Endometrial microvascular endothelial cells (primary cell): ENCODE data around the gene RPS19. TPM values are rescaled to one million over a fixed set of nuclear protein-coding genes. Genes with fewer than 3 reads are reported as not detected.

Experiments
- in situ Hi-C: cut with HindIII; loops from 2 replicates; pipeline ENCODE4 v1.10.0; 2017; ENCODE audit warnings: low sequenced_read_pairs, low pct_unique_long_range_greater_than_20kb; ENCODE audit errors: inconsistent ontology term
- total RNA-seq: library from RNA; depleted of rRNA; stranded (reverse); fragments of >200 nt; gene quantifications from one replicate; pipeline ENCODE4 v1.2.3, GENCODE V29; 2015; ENCODE audit errors: inconsistent ontology term

Gene RPS19
- total RNA-seq, 1 donor from 2014 or later = 1,714 TPM

DNA sequence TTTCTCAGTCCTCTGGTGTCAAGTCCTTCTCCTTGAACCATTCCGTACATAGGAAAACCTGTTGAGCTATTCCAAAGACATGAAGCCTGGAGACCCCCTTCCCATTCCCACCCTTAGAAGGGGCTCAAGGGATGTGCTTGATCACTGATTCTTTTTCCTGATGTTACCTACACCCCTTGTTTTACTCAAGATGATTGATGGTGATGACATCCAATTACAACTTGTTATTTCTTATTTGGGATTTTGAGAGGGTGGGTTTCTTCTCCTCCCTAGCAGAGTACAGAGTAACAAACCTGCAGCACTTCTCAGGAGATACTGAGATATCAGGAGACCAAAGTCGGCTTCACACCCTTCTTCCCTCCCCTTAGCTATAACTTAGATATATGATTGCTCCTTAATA is 6.7 kb upstream of the RPS19 start:
- in situ Hi-C loops = no loop called here

DNA sequence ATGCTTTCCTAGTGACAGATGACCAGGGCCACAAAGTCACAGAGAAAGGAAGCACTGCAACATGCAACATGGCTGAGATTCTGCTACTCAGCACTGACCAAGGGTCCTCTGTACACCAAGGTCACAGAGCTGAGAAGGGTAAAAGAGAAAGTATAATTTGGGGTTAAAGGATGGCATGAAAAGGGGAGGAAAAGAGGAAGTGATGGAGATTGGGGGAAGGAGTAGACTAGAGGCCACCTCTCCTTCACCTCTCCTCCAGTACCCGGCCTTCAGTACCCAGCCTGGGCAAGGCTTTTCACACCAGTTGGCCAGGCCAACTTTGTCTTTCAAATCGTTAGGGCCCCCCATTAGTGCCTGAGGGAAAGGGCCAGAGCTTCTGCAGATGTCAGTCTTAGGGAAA is 6.3 kb upstream of the RPS19 start:
- in situ Hi-C loops = no loop called here

DNA sequence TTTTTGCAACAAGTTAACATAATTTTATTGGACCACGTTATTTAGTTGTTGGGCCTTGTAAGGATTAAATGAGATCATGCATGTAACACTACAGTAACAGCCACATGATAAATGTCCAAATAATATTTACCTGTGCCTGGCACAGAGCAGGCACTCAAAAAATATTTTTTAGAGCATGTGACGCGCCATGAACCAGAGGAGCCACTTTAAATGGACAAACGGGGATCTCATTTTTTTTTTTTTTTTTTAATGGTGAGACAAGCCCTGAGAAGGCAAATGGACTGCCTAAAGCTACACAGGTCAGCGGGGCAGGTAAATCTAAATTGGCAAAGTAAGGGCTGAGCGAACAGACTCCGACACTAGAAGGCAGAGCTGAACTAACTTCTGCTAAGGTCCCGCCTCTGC is 840 bp upstream of the RPS19 start:
- in situ Hi-C loops = no loop called here

GRCh38 chr19:41860419-41861115 is 512 bp downstream of the RPS19 start:
- in situ Hi-C loops = no loop called here

- in situ Hi-C loops = no loop called here
These were observed 1.2 kb downstream of the RPS19 start for GRCh38 chr19:41861116-41861768.

DNA sequence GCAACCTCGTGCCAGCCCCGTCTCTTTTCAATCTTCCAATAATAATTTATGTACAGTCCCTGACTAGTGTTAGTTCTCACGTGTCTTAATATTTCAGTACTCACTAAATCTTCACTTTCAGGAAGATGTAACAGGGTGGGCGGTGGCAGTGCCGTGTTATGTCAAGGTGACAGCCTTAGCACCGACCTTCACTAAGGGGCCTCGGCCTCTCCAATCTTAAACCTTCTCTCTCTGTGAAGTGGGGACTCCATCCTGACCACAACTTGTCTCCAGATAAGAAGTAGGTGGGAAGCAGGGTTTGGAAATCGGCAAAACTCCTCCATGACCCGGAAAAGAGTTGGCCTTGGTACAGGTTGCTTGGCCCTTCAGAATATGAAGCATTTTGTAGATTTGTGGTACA is 1.8 kb downstream of the RPS19 start:
- in situ Hi-C loops = no loop called here

- in situ Hi-C loops = no loop called here
These were observed 2.5 kb downstream of the RPS19 start for GRCh38 chr19:41862445-41862986.

DNA sequence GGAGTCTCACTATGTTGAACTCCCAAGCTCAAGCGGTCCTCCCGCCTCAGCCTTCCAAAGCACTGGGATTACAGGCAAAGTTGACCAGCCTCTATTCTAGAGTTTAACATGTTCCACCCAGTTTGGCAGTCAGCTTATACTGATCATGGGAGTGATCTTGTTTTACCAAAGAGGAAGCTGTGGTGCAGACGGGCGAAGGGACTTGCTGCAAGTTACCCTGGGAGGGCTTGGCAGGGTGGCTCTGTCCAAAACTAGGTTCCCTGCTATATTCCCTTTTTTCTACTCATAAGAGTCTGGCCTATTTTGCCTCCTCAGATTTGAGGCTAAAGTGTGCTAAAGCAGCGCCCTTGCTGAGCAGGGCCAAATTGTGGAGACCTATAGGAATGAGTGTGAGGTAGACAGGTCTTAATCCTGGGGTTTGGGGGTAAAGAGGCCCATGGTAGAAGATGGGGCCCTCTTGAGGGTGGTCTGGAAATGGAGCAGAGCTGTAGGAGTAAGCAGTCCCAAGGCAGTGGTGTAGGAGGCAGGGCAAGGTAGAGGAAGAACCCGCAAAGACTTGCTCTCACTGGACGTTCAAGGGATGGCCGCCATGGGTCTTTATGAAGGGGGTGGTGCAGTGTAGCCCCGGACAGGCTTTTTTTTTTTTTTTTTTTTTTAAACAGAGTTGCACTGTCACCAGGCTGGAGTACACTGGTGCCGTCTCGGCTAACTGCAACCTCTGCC is 3.3 kb downstream of the RPS19 start:
- in situ Hi-C loops = no loop called here

DNA sequence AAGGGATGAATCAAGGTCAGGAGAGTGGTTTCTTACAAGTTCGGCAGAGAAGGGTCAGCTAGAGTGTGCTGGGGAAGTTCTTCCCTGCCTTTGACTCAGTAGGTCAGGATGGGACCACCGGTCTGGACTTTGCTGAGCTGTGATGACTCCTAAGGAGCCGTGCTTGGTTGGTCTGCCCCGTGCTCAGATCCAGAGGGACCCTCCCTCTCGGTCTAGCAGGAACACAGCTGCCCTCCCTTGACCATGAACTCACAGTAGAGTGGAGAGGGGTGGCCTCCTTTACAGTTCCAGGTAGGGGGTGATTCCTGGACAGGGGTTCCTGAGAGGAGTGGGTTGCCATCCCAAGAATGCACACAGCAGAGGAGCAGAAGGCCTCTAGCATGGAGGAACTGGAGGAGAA is 4.3 kb downstream of the RPS19 start:
- in situ Hi-C loops = no loop called here

DNA sequence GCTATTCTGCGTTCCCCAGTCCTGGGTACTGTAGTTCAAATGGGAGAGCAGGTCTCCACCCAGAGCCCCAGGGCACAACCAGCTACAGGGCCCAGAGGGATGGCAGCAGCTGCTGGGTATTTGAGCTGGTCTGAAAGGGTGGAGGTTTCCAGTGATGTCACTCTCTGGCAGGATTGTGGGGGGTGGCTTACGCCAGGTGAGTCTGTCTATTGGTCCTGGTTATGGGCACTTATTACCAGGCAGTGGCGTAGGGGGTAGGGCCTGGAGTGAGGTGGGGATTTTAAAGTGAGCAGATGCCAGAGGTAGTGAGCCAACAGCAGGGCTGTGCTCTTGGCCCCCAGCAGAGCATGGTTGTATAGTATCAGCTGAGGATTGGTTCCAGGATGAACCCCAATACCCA is 6.2 kb downstream of the RPS19 start:
- in situ Hi-C loops = no loop called here

DNA sequence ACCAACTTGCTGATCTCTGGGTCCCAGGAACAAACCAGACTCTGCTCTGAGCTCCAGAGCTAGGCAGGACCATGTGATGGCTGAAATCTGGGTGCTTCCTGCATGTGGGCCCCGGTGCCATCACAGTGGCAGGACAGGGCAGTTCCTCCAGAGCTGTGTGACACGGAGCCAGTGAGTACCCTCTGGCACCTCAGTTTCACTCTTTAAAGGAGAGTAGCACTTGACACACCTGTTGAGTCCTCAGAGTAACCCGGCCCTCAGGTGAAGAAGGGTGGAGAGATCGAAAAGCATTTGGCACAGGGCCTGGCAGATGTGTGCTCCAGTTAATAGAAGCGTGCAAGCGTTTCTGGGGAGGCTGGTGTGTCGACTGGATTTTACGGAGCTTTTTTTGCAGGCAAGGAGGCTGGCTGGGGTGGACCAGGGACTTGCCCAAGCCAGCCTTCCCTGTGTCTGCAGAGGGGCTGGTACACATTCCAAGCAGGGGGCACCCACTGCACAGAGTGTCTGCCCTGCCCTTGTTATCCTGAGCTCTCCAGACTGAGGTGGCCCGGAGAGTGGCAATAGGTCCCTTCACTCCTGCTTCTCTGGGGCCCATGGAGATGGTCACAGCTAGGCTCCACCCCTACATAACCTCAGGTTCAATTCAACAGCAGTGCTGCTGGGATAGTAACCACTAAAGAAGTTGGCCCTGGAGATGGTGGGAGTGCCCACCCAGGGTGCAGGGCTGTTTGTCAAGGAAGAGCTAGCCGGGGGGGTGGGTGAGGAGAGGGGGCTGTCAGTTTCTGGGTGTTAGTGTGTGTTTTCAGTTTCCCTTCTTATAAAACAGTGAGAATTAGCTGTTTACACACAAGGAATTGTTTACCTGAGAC is 8.3 kb downstream of the RPS19 start:
- in situ Hi-C loops = no loop called here

DNA sequence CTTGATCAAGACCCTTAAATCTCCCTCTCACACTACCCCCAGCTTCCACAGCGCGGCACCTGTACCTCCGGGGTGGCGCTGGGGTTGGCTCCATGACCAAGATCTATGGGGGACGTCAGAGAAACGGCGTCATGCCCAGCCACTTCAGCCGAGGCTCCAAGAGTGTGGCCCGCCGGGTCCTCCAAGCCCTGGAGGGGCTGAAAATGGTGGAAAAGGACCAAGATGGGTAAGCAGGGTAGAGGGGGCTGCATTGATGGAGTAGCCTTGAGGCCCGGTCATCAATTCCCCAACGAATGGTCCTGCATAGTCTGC is 8.9 kb downstream of the RPS19 start:
- in situ Hi-C loops = no loop called here

- in situ Hi-C loops = no loop called here
These were observed 9.4 kb downstream of the RPS19 start for GRCh38 chr19:41869374-41869955.

DNA sequence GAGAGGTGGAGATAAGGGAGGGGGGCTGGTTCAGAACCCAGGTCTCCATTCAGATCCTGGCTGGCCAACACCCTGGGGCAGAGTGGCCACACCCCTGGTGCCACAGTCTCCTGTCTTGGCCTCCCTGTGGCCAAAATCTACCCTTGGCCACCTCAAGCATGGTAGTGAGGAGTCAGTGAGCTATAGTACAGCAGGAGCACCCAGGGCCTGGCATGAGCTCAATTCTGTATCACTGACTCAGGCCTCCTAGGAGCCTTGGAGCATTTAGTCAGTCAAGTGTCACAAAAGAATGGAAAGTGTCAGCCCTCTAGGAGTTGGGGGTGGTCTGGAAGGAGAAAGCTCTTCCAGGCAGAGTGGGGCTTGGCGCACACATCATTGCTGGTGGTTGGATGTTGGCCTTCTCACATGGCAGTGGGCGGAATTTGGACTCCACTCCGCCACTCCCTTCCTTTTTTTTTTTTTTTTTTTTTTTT is 10.4 kb downstream of the RPS19 start:
- in situ Hi-C loops = no loop called here

- in situ Hi-C loops = no loop called here
These were observed 11.7 kb downstream of the RPS19 start for GRCh38 chr19:41871573-41872383.

DNA sequence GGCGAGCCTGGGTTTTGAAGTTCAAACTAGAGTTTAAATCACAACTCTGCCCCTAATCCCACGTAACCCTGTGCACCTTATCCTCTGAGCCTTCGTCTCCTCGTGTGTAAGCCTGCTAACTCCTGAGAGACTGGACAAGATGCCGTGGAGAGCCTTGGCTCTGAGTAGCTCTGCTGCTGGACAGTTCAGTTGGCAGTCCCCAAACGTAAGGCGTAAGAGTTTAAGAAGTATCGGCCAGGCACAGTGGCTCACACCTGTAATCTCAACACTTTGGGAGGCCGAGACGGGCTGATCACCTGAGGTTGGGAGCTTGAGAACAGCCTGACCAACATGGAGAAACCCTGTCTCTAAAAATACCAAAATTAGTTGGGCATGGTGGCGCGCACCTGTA is 12.3 kb downstream of the RPS19 start:
- in situ Hi-C loops = no loop called here

DNA sequence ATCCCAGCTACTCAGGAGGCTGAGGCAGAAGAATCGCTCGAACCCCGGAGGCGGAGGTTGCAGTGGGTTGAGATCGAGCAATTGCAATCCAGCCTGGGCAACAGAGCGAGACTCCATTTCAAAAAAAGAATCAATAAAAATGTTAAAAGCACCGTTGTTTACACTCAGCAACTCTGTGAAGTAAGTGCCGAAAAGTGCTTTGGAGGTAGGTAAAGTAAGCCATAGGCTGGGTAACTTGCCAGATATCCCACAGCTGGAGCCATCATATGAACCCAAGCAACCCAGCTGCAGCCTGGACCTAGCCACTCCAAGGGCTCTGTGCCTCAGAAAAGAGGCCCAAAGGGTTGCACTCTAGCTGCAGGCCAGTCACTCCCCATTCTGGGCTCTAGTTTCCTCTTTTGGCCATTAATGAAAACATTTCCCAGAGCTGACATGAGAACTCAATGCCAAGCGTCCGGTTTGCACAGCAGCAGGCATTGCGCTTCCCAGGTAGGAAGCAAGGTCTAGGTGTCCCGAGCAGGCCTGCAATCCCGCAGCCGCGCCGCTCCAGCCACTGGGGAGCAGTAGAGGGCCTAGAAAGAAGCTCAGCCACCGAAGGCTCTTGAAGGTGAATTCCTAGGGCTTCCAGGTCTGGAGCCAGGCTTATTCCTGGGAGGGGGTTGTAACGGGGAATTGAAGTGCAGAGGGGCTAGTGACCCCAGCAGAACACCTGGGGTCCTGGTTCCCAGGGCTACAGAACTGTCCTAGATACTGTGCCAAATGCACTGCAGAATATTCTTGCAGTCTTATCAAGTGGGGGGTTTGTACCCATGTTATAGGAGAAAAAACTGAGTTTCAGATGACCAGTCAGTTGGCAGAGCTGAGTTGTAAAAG is 13.0 kb downstream of the RPS19 start:
- in situ Hi-C loops = no loop called here
